ENCODE results near the gene AEBP2. TPM values are rescaled to one million over a fixed set of nuclear protein-coding genes. Genes with fewer than 3 reads are reported as not detected.
A peak's percentile ranks its signal among the peaks of the same experiment; 100 is the strongest.
"Not testable (repeated sequence)": the region's sequence is repeated elsewhere in the genome, so short reads cannot be mapped to it uniquely, and the experiment has no call there.

The AEBP2 gene
- total RNA-seq, 1 donor from 2014 or later = 42.0 TPM

DNA sequence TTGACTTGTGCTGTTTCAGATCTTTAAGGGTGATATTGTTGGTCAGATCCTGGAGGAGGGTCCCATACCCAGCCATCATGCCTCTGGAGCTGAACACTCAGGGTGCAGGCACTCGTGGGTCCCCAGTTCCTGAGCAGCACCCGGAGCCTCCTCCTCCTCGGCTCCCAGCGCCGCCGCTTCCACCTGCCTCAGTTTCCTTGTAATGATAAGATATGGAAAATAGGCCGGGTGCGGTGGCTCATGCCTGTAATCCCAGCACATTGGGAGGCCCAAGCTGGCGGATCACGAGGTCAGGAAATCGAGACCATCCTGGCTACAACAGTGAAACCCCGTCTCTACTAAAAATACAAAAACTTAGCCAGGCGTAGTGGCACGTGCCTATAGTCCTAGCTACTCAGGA is 20.2 kb upstream of the AEBP2 start:
- DNase-seq (ENCODE audit: low spot score in 2 of 2) = no peak
- FAIRE-seq = no peak

DNA sequence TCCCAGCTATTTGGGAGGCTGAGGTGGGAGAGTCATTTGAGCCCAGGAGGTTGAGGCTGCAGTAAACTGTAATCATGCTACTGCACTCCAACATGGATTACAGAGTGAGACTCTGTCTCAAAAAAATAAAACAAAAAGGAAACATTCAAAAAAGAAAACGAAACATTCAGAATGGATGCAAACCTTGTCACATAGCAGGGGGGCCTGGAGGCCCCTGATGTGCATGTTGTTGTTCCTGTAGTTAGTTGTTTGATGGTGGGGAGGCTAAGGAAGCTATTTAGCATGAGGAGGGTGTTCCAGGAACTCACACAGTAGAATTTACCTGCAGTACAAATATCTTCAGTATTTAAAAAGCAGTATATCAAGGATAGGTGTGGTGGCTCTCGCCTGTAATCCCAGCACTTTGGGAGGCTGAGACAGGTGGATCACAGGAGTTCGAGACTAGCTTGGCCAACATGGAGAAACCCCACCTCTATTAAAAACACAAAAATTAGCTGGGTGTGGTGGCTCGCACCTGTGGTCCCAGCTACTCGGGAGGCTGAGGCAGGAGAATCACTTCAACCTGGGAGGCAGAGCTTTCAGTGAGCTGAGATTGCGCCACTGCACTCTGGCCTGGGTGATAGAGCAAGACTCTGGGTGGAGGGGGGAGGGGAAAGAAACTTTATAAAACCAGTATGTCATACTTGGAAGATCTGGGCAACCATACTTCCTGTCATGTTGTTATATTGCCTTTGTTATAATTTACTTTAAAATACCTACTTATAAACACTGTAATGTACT is 17.6 kb upstream of the AEBP2 start:
- DNase-seq (ENCODE audit: low spot score in 2 of 2) = no peak
- no peak for FAIRE-seq

DNA sequence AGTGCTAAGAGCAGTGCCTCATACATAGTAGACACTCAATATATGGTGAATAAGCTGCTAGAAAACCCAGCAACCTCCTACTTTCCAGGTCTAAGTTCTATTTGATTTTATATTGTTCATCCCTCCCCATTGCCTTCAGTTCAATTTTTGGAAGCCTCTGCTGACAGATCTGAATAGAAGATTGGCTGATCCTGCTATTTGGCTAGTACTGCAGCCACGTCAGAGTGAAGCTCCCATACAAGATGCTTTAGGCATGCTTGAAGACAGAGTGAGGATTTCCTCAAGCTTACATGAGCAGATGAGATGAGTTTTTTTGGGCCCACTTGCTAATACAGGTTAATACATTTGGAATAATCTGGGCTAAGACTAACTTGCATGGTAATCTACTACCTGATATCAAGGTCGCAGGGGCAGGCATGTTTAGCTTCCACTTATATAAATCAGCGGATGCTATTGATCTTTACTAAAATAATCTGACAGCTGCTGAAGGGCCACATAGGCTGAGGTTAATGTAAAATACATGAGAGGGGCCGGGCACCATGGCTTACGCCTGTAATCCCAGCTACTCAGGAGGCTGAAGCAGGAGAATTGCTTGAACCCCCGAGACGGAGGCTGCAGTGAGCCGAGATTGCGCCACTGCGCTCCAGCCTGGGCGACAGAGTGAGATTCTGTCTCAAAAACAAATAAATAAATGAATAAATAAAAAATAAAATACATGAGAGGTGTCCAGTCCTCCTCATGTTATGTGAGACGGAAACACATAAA is 15.9 kb upstream of the AEBP2 start:
- DNase-seq (ENCODE audit: low spot score in 2 of 2) (no peak), FAIRE-seq (no peak)

DNA sequence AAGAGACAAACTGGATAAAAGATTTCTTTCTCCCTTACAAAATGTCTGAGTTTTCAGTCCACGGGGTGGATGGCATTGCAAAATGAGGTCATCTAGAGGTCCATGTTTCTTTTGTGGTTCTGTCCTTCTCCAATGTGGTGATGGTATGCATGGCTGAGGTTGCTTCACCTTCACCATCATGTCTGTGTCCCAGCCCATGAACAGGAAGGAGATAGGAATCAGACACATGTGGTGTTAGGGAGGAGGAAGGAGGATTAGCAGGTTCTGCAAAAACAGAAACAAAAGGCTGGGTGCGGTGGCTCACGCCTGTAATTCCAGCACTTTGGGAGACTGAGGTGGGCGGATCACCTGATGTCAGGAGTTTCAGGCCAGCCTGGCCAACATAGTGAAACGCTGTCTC is 11.0 kb upstream of the AEBP2 start:
- no peak for DNase-seq (ENCODE audit: low spot score in 2 of 2)
- no peak for FAIRE-seq

DNA sequence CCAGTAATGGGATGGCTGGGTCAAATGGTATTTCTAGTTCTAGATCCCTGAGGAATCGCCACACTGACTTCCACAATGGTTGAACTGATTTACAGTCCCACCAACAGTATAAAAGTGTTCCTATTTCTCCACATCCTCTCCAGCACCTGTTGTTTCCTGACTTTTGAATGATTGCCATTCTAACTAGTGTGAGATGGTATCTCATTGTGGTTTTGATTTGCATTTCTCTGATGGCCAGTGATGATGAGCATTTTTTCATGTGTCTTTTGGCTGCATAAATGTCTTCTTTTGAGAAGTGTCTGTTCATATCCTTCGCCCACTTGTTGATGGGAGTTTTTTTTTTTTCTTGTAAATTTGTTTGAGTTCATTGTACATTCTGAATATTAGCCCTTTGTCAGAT is 9.8 kb upstream of the AEBP2 start:
- FAIRE-seq; DNase-seq (ENCODE audit: low spot score in 2 of 2): not testable (repeated sequence)

DNA sequence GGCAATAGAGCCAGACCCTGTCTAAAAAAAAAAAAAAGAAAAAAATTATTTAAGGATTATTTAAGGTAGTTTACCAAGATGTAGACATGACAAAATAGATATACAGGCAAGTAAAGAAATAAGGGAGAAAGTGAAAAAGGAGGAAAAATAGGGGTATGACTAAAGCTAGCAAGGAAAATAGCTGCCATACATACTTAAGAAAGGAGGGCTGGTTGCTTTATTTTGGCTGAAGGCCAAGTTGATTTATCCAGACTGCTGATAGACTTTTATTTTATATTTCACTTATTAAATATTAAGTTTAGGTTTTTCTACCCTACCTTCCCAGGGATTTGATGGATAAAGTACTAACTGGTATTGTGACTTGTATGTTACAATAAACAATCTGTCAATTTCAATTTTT is 8.3 kb upstream of the AEBP2 start:
- DNase-seq (ENCODE audit: low spot score in 2 of 2) (no peak), FAIRE-seq (no peak)

DNA sequence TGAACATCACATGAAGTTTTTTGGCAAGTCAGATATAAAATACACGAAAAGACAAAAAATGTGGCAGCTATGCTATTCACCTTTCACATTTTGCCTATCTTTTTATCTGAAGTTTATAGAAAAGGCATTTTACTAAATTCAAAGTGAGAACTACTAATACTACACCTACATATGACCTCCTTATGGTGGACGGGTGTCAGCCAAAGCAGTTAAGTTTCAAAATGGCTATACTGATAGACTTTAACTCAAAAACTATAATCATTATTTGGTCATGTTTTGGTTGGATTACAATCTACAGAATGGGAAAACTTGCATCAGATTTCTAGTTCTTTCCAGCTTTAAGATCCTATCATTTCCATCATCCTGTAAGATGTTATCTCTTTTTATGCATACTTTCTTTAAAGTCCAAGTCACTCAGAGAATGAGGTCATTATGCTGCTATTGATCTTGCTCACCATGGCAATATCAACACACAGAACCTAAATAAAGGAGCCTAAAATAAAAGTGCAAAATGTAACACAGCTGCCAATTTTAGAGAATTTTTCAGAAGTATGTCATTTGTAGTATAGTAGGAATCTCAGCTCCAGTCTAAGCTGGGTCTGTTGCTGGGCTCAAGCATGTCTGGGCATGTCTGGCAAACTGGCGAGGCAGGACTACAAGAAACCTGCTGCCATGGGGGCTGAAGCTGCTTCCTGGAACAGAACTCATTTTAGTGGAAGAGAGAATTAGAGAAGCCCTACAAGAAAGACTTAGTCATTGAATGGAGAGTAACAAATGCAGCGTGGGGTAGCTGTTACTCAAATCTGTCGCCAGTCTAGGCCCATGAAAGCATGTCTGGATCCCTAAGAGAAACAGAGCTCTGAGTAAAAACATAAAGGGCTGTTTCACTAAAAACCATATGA is 7.6 kb upstream of the AEBP2 start:
- no peak for FAIRE-seq
- DNase-seq (ENCODE audit: low spot score in 2 of 2) = no peak

DNA sequence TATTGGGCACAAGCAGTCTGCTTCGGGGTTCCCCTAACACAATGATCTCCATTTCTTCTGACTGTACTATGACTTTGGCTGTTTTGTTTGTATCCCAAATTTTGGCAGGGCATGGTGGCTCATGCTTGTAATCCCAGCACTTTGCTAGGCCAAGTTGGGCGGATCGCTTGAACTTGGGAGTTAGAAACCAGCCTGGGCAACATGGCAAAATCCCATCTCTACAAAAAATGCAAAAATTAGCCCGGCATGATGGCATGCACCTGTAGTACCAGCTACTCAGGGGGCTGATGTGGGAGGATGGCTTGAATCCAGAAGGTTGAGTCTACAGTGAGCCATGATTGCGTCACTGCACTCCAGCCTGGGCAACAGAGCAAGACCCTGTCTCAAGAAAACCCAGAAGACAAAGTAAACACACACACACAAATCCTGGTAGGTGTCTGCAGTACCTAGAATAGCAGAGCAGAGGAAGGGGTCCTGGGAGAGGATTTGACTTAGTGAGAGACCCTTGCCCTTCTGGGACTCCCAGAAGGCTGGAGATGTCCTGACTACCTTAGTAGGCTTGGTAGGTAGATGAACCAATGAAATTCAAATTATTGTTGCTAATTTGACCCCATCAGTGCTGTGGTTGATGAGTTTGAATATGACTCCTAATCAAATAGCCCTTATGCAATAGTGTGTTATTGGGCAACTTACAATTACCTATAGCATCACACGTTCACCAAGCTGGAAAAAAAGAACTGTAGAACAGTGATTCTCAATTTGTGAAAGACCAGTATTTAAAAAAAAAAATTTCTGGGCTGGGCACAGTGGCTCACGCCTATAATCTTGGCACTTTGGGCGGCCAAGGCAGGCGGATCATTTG is 6.8 kb upstream of the AEBP2 start:
- FAIRE-seq (no peak), DNase-seq (ENCODE audit: low spot score in 2 of 2) (no peak)

DNA sequence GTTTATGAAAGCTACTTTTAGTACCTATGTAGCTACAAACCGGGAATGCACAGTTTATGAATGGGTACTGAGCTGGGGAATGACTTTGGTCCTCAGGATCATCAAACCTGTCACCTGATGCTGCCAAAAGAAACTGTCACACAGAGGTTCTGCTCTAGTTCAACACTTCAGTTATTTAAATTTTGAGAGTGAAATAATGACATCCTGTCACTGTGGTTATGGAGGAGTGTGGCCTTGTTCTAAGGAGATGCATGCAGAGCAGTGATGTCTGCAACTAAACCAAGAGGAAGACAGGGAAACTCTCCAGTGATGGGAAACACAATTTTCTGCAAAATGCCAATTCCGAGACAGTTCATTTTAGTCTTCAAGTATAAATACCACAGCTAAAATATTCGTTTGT is 4.8 kb upstream of the AEBP2 start:
- FAIRE-seq (no peak), DNase-seq (ENCODE audit: low spot score in 2 of 2) (no peak)

DNA sequence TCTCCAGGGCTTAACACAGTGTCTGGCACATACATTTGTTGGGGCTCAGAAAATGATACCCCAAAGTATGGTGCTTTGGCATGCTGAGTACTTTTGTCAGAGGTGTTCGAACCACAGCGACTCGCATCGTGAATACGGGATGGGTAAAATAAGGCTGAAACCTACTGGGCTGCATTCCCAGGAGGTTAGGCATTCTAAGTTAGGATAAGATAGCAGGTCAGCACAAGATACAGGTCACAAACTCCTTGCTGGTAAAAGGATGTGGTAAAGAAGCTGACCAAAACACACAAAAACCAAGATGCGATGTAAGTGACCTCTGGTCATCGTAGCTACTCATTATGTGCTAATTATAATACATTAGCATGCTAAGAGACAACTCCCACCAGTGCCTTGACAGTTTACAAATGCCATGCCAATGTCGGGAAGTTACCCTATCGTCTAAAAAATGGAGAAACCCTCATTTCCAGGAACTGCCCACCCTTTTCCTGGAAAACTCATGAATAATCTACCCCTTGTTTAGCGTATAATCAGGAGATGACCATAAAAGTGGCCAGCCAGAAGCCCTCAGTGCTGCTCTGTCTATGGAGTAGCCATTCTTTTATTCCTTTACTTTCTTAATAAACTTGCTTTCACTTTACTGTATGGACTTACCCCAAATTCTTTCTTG is 3.3 kb upstream of the AEBP2 start:
- DNase-seq (ENCODE audit: low spot score in 2 of 2) = no peak
- FAIRE-seq = no peak

DNA sequence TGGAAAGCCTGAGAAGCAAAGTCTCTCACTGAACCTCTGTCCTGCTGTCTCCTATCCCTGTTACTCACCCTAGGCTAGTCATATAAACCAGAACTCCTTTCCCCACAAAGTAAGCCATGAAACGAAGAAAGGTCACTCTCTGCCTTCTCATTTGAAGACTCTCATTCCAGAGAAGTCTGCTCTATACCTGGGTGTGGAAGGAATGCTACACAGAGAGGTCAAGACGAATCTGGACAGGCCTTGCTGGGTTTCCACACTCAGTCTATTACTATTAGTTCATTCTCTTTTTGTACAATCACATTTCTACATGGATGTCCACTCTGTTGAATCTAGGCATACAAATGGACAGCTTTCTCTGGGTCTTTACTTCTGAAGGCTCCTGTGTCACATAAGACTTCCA is 2.4 kb upstream of the AEBP2 start:
- FAIRE-seq = no peak
- DNase-seq (ENCODE audit: low spot score in 2 of 2) = no peak

DNA sequence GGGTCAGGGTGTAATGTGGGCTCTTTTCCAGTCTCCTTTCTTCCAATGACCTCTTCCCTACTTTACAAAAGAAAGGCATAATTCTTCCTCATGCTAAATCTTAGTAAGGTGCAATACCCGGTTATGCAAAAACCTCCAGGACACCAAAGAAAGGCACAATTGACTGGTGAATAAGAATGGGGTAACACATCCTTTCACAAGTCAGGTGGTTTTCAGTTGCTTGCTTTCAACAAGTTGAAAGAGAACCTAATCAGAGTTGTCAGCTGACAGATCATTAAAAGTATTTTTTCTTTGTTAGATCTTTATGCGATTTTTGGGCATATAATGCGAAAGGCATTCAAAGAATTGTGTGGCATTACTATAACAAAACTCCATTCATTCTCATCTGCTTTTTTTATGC is 1.3 kb upstream of the AEBP2 start:
- DNase-seq (ENCODE audit: low spot score in 2 of 2) (no peak), FAIRE-seq (no peak)

DNA sequence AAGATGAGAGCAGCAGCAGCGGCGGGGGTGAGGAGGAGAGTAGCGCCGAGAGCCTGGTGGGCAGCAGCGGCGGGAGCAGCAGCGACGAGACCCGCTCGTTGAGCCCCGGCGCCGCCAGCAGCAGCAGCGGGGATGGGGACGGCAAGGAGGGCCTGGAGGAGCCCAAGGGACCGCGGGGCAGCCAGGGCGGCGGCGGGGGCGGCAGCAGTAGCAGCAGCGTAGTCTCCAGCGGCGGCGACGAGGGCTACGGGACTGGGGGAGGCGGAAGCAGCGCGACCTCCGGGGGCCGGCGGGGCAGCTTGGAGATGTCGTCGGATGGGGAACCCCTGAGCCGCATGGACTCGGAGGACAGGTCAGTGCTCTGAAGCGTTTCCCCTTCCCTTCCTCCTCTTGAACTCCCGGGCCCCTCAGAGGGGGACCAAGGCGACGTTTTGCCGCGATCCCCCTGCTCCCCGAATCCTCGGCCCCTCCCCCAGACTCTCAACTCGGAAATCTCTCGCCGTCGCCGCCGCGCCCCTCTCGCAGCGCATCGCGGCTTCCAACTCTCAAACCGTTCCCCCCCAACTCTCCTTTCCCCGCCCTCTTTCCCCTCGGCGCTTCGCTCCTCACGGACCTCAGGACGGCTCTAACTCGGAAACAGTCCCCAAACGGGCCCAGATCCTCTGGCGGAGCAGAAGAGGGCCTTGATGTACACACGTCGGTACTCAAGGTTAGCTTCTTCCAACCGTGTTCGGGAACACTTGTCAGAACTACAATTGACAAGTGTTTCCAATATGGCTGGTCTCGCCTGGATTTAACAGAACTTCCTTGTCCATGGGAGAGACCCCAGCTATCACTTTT is 947 bp downstream of the AEBP2 start:
- FAIRE-seq (no peak), DNase-seq (ENCODE audit: low spot score in 2 of 2) (peak; percentile 45 to 47)

DNA sequence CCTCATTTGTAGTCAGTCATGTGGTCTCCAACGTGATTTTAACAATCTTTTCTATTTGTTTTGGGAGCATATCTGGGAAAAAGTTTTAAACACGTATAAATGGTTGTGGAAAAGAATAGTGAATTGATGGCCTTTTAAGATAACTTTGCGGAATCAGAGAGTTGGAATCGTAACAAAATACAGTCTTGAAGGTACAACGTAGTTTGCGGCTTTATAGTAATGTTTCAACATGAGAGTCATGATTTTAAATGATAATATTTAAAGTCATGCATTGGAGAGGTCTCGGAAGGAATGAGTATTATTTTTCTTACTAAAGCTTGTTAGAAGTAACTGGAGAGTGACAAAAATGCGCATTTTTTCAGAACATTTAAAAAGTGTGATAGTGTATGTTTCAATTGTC is 1.6 kb downstream of the AEBP2 start:
- no peak for FAIRE-seq
- DNase-seq (ENCODE audit: low spot score in 2 of 2) = no peak

DNA sequence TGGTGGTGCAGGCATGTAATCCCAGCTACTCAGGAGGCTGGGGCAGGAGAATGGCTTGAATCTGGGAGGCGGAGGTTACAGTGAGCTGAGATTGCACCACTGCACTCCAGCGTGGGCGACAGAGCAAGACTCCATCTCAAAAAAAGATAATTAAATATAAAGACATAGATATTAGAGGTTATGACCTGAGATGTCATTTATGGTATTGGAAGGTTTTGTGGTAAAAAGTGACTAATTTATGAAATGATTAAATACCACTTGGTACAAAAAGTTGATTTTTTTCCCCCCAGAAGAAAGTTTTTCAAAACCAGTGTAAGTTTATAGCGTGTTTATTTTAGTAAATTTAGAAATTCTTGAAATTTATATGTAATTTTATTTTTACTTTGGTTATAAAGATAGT is 4.3 kb downstream of the AEBP2 start:
- FAIRE-seq = no peak

DNA sequence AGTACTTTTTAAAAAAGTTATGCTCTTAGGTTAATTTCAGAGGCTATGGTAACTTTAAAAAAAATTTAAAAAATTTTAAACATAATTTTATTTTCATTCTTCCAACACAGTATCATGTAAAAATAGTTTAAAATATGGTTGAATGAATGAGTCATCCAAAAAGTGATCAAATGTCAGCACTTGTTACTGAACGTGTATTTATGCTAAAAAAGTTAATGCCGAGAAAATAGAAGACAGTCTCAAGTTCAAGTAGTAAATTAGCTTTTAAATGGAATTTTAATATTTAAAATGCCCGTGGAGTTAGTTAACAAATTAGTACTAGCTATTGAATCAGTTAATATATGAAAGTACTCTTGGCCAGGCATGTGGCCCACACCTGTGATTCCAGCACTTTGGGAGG is 4.8 kb downstream of the AEBP2 start:
- peak; percentile 61 for FAIRE-seq
- no peak for DNase-seq (ENCODE audit: low spot score in 2 of 2)

More for the DNA sequence above, 4.3 kb downstream of the AEBP2 start:
- no peak for DNase-seq (ENCODE audit: low spot score in 2 of 2)

DNA sequence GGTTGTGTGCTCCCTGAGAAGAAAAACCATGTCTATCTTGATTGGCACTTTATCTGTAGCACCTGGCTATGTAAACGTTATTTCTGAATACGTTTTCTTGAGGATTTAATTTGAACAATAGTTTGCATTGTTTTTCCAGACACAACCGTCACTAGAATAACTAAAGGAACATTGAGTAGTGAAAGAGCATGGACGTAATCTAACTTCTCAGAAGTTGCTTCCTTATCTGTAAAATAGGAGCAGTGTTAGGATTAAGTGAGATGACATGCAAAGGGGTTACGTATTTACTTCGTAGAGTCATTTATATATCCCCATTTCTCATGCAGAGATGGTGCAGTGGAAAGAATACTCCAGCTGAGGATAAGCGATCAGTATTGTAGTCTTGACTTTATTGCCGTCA is 8.1 kb downstream of the AEBP2 start:
- FAIRE-seq (no peak), DNase-seq (ENCODE audit: low spot score in 2 of 2) (no peak)

DNA sequence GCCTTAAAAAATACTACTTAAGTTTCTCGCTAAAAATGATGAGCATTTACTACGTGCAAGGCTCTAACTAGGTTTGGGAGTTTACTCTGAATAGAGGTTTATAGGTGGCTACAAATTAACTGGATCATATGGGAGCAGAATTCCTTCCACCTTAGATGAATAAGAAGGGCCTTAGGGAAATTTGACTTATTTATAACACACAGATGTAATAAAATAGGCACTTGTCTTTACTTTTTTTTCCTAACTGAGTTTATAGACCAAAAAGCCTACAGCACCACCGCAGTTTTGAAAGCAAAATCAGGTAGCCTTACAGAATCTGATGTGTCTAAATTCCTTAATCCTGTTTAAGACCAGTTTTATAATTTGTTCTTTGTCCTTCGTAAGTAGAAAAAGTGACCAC is 10.5 kb downstream of the AEBP2 start:
- DNase-seq (ENCODE audit: low spot score in 2 of 2) (no peak), FAIRE-seq (no peak)

DNA sequence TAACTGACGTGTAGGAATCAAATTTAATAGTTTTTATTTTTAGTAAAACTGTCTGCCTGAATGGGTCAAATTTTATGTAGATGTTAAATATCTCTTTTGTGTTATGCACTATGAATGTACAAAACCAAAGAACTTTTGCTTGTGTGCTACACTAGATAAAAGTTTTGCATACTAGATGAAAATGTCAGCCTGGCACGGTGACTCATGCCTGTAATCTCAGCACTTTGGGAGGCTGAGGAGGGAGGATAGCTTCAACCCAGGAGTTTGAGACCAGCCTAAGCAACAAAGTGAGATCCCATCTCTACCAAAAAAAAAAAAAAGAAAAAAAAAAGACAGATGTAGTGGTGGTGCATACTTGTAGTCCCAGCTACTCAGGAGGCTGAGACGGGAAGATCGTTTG is 11.1 kb downstream of the AEBP2 start:
- FAIRE-seq (no peak), DNase-seq (ENCODE audit: low spot score in 2 of 2) (no peak)

Measured in frontal cortex (tissue), 4 donors.